Stimulated activated naive CD8-positive, alpha-beta T cell treated with anti-CD3 and anti-CD28 coated beads, Interleukin-15, Interleukin-2, amounts not matched to agents 100 ng/mL and 50 ng/mL, for 24 hours (primary cell): ENCODE results near the gene ZSCAN25.

Experiments
- H3K27ac Mint-ChIP-seq: one replicate; pipeline ENCODE4 v1.8.0; 2021; ENCODE audit warnings: mild to moderate bottlenecking, mixed read lengths
- H3K27me3 Mint-ChIP-seq: one replicate; pipeline ENCODE4 v1.8.0; 2021; ENCODE audit warnings: mixed read lengths
- H3K36me3 Mint-ChIP-seq: one replicate; pipeline ENCODE4 v1.8.0; 2021; ENCODE audit warnings: low read depth, mixed read lengths
- H3K4me1 Mint-ChIP-seq: one replicate; pipeline ENCODE4 v1.8.0; 2021; ENCODE audit warnings: low read depth, mixed read lengths
- H3K4me3 Mint-ChIP-seq: one replicate; pipeline ENCODE4 v1.8.0; 2021; ENCODE audit warnings: mild to moderate bottlenecking, mixed read lengths
- H3K9me3 Mint-ChIP-seq: one replicate; pipeline ENCODE4 v1.8.0; 2021; ENCODE audit warnings: mixed read lengths

Gene ZSCAN25

DNA sequence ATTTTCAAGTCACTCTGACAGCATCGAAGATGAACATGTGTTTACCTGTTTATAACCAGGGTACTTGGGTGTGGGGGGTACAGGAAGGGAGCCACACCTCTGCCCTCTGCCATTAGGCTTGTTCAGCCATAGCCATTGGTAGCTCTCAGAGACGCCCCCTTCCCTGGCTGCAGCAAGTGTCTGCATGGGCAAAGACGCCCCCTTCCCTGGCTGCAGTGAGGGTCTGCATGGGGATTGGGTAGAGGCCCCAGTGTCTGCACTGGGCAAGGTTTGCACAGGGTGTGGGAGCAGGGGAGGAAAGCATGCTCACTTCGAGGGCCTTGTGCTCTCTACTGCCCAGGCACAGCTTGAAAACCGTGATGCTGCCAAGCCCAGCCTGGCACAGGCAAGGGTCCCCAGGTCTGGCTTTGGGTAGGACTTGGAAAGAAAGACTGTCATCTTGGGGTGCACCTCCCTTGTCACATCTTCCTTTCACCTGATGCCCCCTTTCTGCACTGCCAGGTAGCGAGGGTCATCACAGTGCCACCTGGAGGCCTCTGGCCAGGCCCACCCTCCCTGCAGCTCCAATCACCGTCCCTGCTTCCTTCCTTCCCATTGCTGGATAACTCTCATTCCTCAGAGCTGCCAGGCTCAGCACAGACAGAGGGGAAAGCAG is 15.0 kb upstream of the ZSCAN25 start:
- Mint-ChIP-seq H3K27me3 (no peaks in the 10 kb centered on the region), H3K9me3 (no peaks in the 10 kb centered on the region), H3K4me3 (no peak overlapping the region), H3K27ac (no peak overlapping the region), H3K4me1 (no peaks in the 10 kb centered on the region), H3K36me3 (no peaks in the 10 kb centered on the region)

DNA sequence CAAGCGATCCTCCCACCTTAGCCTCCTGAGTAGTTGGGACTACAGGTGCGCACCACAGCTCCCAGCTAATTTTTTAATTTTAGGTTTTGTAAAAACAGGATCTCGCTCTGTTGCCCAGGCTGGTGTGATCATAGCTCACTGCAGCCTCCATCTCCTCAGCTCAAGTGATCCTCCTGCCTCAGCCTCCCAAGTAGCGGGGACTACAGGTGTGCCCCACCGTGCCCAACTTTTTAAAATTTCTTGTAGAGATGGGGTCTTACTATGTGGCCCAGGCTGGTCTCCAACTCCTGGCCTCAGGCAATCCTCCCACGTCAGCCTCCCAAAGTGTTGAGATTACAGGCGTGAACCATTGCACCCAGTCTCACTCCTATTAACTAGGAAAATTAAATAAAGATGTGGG is 11.2 kb upstream of the ZSCAN25 start:
- no peaks in the 10 kb centered on the region for H3K36me3 Mint-ChIP-seq
- no peak overlapping the region for H3K4me3 Mint-ChIP-seq
- H3K4me1 Mint-ChIP-seq, result no peaks in the 10 kb centered on the region
- H3K9me3 Mint-ChIP-seq, result no peaks in the 10 kb centered on the region
- H3K27ac Mint-ChIP-seq, result no peak overlapping the region
- no peaks in the 10 kb centered on the region for H3K27me3 Mint-ChIP-seq

DNA sequence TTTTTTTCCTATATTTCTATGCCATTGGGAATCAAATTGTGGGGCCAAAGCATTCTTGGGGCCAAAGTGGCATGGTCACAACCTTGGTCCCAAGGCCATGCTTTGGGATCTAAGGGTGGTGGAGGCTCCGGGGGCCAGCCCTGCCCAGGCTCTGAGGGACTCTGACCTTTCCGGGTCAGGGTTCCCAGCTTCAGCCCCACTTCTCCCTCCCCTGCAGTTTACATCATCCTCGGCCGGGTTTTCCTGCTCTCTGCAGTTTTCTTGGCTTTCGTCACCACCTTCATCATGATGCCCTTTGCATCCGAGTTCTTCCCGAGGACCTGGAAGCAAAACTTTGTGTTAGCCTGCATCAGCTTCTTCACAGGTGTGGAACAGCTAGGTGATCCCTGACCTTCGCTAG is 10.2 kb upstream of the ZSCAN25 start:
- no peak overlapping the region for H3K27ac Mint-ChIP-seq
- H3K4me3 Mint-ChIP-seq, result no peak overlapping the region
- no peaks in the 10 kb centered on the region for H3K9me3 Mint-ChIP-seq
- H3K4me1 Mint-ChIP-seq, result no peaks in the 10 kb centered on the region
- H3K27me3 Mint-ChIP-seq, result no peaks in the 10 kb centered on the region
- no peaks in the 10 kb centered on the region for H3K36me3 Mint-ChIP-seq

DNA sequence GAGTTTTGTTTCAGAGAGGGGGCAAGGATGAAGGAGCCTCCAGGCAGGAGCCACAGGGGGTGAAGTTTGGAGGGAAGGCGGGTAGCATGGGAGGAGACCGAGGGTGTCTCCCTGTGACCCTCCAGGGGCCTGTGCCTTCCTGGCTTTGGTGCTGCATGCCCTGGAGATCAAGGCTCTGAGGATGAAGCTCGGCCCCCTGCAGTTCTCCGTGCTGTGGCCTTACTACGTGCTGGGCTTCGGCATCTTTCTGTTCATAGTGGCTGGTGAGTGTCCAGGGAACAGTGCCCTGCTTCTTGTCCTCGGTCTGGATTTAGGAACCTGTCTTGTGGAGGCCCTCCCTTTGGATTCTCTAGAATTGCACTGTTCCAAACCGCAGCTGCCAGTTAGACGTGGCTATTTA is 9.2 kb upstream of the ZSCAN25 start:
- H3K4me3 Mint-ChIP-seq, result no peak overlapping the region
- no peaks in the 10 kb centered on the region for H3K9me3 Mint-ChIP-seq
- no peak overlapping the region for H3K27ac Mint-ChIP-seq
- no peaks in the 10 kb centered on the region for H3K36me3 Mint-ChIP-seq
- no peaks in the 10 kb centered on the region for H3K27me3 Mint-ChIP-seq
- H3K4me1 Mint-ChIP-seq, result no peaks in the 10 kb centered on the region

DNA sequence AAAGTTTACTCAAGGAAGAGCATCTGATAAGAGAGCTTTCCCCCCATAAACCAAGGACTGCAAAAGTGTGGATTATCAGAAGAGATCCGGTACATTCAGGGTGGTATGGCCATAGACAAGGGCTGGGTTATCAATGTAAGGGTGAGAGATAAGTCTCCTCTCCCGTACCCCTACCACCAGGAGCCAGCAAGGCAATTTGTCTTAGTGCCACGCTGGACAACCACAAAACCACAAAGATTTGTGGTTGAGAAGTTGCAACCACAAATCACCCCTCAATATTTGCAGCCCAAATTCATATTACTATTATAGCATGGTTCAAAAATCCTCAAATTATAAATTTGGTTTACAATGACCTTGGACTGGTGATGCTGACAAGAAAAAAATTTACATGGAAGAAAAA is 2.3 kb upstream of the ZSCAN25 start:
- Mint-ChIP-seq H3K9me3 (no peaks in the 10 kb centered on the region), H3K27ac (no peak overlapping the region), H3K36me3 (peaks cover 21% of the 10 kb centered on the region)

DNA sequence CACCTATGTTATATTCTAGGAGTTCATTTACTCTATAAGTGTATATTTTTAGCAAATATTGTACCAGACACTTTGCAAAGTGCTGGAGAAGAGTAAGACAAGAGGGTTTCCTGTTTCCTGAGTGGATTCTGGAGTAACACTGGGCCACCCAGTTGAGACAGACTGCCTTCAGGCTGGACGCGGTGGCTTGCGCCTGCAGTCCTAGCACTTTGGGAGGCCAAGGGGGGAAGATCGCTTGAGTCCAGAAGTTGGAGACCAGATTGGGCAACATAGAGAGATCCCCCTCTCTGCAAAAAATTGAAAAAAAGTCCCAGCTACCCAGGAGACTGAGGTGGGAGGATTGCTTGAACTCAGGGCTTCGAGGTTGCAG is 772 bp upstream of the ZSCAN25 start:
- H3K4me3 Mint-ChIP-seq, result peak overlapping the region; percentile 92
- H3K9me3 Mint-ChIP-seq, result no peaks in the 10 kb centered on the region
- H3K27me3 Mint-ChIP-seq, result no peaks in the 10 kb centered on the region
- peak overlapping the region; percentile 90 for H3K27ac Mint-ChIP-seq
- H3K4me1 Mint-ChIP-seq, result peaks cover 56% of the 10 kb centered on the region
- H3K36me3 Mint-ChIP-seq, result peaks cover 35% of the 10 kb centered on the region

More for the DNA sequence above, 2.3 kb upstream of the ZSCAN25 start:
- Mint-ChIP-seq H3K4me3 (no peak overlapping the region), H3K4me1 (peaks cover 44% of the 10 kb centered on the region), H3K27me3 (no peaks in the 10 kb centered on the region)

DNA sequence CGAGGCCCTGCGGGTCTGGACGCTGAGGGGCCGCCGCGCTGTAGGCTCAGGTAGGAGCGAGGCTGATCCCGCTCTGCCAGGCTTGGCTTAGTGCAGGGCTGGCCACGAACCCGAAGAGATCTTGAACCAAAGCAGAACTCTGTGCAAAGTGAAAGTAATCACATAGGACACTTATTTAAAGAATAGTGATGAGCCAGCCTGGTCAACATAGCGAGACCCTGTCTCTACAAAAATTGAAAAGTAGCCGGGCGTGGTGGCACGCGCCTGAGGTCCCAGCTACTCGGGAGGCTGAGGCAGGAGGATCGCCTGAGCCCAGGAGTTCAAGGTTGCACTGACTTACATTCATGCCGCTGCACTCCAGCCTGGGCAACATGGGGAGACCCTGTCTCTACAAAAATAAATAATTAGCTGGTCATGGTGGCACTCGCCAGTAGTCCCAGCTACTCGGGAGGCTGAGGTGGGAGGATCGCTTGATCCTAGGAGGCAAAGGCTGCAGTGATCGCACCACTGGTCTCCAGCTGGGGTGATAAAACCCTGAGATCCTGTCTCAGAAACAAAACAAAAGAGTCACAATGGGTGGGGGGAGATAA is 541 bp downstream of the ZSCAN25 start:
- Mint-ChIP-seq H3K27me3 (no peaks in the 10 kb centered on the region), H3K36me3 (peaks cover 47% of the 10 kb centered on the region), H3K4me3 (peak overlapping the region; percentile 92), H3K4me1 (peaks cover 69% of the 10 kb centered on the region), H3K27ac (peak overlapping the region; percentile 90), H3K9me3 (no peaks in the 10 kb centered on the region)

DNA sequence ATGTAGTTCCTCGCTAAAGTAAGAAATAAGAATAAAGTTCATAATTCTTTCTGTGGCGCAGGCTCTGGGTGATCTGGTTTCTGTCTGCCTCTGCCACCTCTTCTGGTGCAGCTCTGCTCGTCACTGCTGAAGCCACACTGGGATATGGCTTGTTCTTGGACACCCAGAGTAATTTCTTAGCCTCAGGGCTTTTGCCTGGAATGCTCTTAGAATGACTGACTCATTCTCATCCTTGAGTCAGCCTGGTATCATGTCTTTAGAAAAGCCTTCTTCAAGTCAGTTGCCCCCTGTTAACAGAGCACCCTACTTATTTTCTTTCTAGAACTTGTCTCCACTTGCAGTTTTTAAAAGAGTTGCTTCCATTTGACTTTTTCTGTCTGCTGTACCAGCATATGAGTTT is 2.0 kb downstream of the ZSCAN25 start:
- peaks cover 62% of the 10 kb centered on the region for H3K36me3 Mint-ChIP-seq
- no peaks in the 10 kb centered on the region for H3K27me3 Mint-ChIP-seq
- H3K9me3 Mint-ChIP-seq, result no peaks in the 10 kb centered on the region
- peak overlapping the region; percentile 92 for H3K4me3 Mint-ChIP-seq
- H3K4me1 Mint-ChIP-seq, result peaks cover 84% of the 10 kb centered on the region
- peak overlapping the region; percentile 90 for H3K27ac Mint-ChIP-seq

DNA sequence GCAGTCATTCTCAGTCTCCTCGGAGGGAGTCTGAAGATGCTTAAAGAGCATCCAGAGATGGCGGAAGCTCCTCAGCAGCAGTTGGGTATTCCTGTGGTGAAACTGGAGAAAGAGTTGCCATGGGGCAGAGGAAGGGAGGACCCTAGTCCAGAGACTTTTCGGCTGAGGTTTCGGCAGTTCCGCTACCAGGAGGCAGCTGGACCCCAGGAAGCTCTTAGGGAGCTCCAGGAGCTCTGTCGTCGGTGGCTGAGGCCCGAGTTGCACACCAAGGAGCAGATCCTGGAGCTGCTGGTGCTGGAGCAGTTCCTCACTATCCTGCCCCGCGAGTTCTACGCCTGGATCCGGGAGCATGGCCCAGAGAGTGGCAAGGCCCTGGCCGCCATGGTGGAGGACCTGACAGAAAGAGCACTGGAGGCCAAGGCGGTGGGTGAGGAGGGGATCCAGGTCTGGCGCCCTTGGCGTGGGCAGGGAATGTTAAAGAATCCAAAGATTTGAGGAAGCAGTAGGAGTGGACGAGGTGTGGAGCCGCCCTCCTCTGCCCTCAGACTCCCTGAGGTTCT is 2.9 kb downstream of the ZSCAN25 start:
- Mint-ChIP-seq H3K9me3 (no peaks in the 10 kb centered on the region), H3K4me3 (peak overlapping the region; percentile 92), H3K36me3 (peaks cover 71% of the 10 kb centered on the region), H3K4me1 (peaks cover 90% of the 10 kb centered on the region), H3K27ac (peak overlapping the region; percentile 90), H3K27me3 (no peaks in the 10 kb centered on the region)

DNA sequence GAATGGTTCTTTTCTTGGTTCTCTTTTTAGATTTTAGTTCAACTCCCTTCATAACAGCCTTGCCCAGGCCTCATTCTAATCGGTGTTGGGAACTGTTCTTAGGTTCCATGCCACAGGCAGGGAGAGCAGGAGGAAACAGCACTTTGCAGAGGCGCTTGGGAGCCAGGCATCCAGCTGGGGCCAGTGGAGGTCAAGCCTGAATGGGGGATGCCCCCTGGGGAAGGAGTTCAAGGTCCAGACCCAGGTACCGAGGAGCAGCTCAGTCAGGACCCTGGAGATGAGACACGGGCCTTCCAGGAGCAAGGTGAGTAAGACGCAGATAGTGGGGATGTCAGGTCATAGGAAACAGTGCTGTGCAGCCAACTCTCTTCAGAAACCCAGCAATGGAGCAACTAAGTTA is 4.5 kb downstream of the ZSCAN25 start:
- Mint-ChIP-seq H3K4me3 (no peak overlapping the region), H3K27ac (peak overlapping the region; percentile 75), H3K4me1 (peaks cover 93% of the 10 kb centered on the region), H3K36me3 (peaks cover 87% of the 10 kb centered on the region), H3K27me3 (no peaks in the 10 kb centered on the region), H3K9me3 (no peaks in the 10 kb centered on the region)

DNA sequence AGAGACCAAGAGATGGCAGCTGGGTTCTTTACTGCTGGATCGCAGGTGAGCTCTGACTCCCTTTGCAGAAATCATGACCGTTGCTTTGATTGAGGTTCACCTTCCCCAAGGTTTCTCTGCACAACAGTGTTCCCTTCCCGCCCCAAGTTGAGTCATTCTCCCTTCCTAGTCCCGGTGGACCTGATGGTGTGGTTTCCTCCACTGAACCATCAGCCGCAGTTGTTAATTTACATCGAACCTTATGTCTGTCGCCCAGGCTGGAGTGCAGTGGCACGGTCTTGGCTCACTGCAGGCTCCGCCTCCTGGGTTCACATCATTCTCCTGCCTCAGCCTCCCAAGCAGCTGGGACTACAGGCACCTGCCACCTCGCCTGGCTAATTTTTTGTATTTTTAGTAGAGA is 5.8 kb downstream of the ZSCAN25 start:
- H3K4me3 Mint-ChIP-seq, result peak overlapping the region; percentile 96
- H3K4me1 Mint-ChIP-seq, result peaks cover 94% of the 10 kb centered on the region
- H3K9me3 Mint-ChIP-seq, result no peaks in the 10 kb centered on the region
- H3K27me3 Mint-ChIP-seq, result no peaks in the 10 kb centered on the region
- peak overlapping the region; percentile 100 for H3K27ac Mint-ChIP-seq
- H3K36me3 Mint-ChIP-seq, result peaks cover 96% of the 10 kb centered on the region

DNA sequence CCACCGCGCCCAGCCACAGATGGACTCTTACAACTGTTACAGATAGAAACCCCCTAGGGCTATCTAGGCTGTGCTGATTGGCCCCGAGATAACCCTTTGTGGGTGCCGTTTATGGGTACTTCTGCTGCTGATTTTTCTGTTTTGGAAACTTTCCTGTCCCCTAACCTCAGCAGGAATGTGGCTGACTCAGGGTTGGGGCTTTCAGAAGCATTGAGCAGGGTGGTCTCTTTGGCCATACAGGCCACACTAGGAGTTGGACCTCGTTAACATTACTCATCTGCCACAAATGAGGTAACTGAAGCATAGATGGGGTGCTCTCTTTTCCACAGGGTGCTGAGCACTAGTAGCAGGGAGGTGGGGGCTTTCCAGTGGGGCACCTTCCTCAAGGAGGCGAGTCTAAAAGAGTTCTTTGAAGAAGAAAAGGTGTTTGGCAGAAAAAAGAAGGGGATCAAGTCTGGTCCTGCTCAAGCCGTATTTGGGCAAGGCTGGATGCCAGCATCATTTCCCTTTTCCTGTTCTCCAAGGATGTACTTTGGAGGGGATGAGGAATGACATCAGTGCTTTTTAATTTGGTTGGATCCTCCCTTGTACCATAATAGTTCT is 6.4 kb downstream of the ZSCAN25 start:
- H3K36me3 Mint-ChIP-seq, result peaks cover 96% of the 10 kb centered on the region
- peak overlapping the region; percentile 96 for H3K4me3 Mint-ChIP-seq
- peak overlapping the region; percentile 100 for H3K27ac Mint-ChIP-seq
- no peaks in the 10 kb centered on the region for H3K27me3 Mint-ChIP-seq
- peaks cover 89% of the 10 kb centered on the region for H3K4me1 Mint-ChIP-seq
- no peaks in the 10 kb centered on the region for H3K9me3 Mint-ChIP-seq

DNA sequence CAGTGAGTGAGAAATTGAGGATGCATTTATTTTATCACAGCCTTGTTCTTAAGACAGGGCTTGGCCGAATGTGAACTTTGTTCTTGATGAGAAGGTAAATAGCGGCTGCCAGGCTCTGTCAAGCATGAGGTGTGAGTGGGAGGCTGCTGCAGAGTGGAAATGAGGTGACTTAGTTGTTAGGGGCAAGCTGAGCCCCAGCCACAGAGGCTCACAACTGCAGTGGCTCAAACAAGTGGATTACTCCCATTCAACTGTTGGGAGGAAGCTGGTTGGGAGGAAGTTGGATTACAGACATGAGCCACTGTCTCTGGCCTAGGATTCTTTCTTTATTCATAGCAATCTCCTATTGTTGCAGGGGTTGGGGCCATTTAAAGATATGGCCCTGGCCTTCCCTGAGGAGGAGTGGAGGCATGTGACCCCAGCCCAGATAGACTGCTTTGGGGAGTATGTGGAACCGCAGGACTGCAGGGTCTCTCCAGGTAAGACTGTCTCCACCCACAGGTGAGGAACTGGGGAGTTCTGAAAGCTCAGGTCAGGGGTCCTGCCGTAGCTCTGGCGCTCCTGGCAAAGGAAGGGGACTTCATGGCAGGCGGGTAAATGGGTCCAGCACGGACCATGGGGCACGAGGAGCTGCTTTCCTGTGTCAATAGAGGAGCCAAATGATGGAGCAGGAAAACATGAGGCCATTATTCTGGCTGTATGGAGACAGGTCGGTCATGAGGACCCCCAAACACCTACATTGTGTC is 7.1 kb downstream of the ZSCAN25 start:
- H3K27me3 Mint-ChIP-seq, result no peaks in the 10 kb centered on the region
- peaks cover 89% of the 10 kb centered on the region for H3K4me1 Mint-ChIP-seq
- peaks cover 96% of the 10 kb centered on the region for H3K36me3 Mint-ChIP-seq
- H3K27ac Mint-ChIP-seq, result peak overlapping the region; percentile 100
- peak overlapping the region; percentile 96 for H3K4me3 Mint-ChIP-seq
- H3K9me3 Mint-ChIP-seq, result no peaks in the 10 kb centered on the region

DNA sequence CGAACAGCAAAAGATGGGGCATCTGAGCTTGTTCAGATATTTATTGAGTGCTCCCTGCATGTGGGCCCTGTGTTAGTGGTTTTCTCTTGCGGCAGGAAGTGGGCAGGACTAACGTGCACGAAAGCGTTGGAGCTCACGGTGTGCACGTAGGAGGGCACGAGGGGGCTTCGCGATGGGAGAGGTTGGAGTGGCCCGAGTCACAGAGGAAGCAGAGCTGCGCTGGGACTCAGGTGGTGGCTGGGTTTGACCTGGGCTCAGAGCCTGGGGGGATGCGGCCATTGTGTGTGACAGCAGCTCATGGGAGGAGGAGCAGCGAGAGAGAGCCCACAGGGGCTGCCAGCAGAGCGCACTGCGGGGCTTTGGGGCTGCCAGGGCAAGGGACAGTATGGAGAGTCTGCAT is 7.7 kb downstream of the ZSCAN25 start:
- H3K4me1 Mint-ChIP-seq, result peaks cover 83% of the 10 kb centered on the region
- no peaks in the 10 kb centered on the region for H3K9me3 Mint-ChIP-seq
- H3K36me3 Mint-ChIP-seq, result peaks cover 94% of the 10 kb centered on the region
- no peaks in the 10 kb centered on the region for H3K27me3 Mint-ChIP-seq
- H3K27ac Mint-ChIP-seq, result peak overlapping the region; percentile 100
- peak overlapping the region; percentile 96 for H3K4me3 Mint-ChIP-seq

DNA sequence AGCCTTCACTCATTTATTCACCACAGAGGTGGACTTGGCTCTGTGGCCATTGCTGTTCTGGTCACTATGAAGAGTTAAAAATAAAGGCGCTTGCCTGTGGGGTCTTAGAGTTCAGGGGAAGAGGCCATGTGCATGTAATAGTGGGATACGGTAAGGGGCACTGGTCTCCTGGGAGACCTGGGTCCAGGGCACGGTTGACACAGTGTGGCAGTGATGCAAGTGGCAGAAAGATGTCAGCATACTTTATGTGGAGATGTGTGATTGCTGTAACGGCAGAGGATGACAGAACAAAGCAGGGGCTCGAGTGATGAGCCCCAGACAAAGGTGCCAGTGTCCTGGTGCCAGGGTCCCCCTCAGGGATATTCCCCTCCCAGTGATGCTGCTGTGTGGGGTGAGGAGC is 8.6 kb downstream of the ZSCAN25 start:
- Mint-ChIP-seq H3K4me1 (peaks cover 83% of the 10 kb centered on the region), H3K27ac (peak overlapping the region; percentile 100), H3K9me3 (no peaks in the 10 kb centered on the region), H3K27me3 (no peaks in the 10 kb centered on the region), H3K36me3 (peaks cover 92% of the 10 kb centered on the region), H3K4me3 (peak overlapping the region; percentile 96)
